ENCODE measurements around the gene UTP11. TPM values are rescaled to one million over a fixed set of nuclear protein-coding genes. Genes with fewer than 3 reads are reported as not detected.

The UTP11 gene
- total RNA-seq, 1 donor = 55.7 TPM

DNA sequence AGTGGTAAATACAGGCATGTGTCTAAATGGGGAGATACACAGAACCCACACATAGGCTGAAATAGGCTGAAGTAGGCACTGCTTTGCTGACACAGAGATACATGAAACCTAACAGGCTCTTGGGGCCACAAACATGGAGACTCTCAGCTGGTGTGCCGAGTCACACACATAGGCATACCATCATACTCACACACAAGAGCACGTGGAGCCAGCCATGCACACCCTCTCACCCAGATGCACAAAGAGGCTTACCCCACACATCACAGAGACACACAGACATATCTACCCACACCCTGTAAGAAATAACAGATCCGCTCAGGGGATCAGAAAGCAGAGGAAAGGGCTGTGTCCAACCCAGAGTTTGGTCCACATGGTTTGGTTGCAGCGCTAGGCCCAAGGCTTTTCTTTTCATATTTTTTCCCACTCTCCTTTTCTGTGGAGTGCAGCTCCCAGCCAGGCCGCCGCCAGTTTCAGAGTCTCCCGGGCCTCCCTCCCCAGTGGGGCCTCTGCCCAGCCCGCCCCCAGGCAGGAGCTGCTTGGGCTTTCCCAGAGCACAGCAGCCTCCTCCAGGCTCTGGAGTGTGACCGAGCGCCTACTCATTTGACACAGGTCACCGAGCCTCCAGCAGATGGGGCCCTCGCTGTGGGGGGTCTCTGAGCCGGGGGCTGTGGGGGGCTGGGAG, 38.0 kb downstream of the UTP11 start:
- no peak overlapping the region for H3K4me3 ChIP-seq (ENCODE audit: low read depth, low read length)
- no peak for DNase-seq (ENCODE audit: low read depth)
- TF ChIP-seq, protein P1, sequence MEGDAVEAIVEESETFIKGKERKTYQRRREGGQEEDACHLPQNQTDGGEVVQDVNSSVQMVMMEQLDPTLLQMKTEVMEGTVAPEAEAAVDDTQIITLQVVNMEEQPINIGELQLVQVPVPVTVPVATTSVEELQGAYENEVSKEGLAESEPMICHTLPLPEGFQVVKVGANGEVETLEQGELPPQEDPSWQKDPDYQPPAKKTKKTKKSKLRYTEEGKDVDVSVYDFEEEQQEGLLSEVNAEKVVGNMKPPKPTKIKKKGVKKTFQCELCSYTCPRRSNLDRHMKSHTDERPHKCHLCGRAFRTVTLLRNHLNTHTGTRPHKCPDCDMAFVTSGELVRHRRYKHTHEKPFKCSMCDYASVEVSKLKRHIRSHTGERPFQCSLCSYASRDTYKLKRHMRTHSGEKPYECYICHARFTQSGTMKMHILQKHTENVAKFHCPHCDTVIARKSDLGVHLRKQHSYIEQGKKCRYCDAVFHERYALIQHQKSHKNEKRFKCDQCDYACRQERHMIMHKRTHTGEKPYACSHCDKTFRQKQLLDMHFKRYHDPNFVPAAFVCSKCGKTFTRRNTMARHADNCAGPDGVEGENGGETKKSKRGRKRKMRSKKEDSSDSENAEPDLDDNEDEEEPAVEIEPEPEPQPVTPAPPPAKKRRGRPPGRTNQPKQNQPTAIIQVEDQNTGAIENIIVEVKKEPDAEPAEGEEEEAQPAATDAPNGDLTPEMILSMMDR (IDR thresholded peaks at IDR 0.05; ENCODE audit: insufficient read depth, low read depth, low read length) = no peak

DNA sequence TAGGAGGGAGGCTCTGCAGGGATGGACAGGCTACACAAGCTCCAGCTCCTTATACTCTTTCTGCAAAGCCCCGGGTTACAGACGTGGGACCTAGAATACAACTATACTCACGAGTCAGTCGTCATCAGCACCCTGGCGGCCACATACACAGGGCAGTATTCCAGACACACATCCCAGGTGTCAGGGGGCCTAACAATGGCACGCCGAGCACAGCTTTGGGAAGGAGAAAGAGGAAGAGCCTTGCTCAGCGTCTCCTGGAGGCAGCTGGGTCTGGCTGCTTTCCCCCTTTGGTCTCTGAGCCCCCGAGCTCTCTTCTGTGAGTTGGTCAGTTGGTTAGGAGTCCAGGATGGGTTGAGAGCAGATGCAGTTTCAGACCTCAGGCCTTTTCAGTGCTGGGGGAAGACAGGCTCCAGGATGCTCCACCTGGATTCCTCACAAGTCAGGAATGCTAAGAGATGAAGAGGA, 38.6 kb downstream of the UTP11 start:
- no peak overlapping the region for H3K4me3 ChIP-seq (ENCODE audit: low read depth, low read length)
- TF ChIP-seq, protein P1 (IDR thresholded peaks at IDR 0.05; ENCODE audit: insufficient read depth, low read depth, low read length) = no peak
- DNase-seq (ENCODE audit: low read depth) = no peak

DNA sequence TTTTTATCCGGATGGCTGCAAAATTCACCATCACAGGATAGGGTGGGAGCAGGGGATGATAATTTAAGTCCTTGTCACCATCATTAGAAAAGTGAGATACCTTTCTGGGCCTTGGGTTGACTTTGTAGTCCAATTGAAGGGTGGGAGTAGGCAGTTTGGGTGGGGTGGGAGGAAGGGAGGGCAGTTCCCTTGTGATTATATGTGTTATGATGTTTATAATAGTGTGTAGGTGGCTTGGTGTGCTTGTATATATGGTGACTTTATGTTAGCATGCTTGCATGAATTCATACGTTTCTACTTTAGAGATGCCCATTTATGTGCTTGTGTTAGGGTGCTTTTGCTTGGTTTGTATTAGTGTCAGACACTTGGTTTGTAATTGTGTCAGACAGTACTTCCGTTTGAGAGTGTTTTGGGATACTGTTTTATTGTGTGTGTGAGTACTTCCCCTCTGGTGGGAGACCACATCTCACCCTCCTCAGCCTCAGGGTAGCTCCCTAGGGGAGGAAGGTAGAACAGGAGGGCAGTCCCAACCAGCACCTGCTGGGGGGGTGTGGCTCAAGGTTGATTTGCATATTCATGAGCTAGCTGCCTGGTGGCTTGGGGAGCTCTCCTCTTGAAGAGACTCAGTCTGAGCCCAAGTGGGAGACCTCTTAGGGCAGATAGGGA, 40.3 kb downstream of the UTP11 start:
- DNase-seq (ENCODE audit: low read depth) = no peak
- TF ChIP-seq, protein P1 (IDR thresholded peaks at IDR 0.05; ENCODE audit: insufficient read depth, low read depth, low read length) = no peak

DNA sequence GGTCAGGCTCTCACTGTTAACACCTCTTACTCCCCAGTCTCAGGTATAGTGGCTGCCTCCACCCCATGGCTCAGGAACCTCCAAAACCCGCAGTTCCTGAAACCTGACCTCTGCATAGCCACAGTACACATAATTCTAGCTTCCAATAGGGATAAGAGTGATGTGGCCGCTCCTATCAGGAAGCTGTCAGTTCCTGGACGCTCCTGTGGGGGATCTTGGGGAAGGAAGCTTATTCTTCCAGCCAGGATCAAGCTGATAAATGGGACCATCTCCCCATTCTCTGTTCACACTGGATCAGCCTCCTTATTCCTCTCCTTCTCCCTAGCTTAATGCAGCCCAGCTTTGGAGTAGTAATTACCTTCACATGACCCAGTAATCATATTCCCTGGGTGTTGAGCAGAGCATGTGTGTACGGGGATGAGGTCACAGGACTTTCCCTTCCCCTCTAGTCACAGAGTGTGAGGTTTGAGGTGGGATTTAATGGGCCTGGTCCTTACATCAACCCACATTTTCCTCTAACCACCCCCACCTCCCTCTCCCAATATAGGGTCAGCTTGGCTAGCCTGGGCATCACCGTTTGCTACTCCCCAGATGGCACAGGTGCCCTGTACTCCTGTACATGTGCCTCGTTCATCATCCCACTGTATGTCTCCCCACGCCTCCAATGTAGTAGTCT, 41.0 kb downstream of the UTP11 start:
- TF ChIP-seq, protein P1 (IDR thresholded peaks at IDR 0.05; ENCODE audit: insufficient read depth, low read depth, low read length) = no peak
- no peak overlapping the region for H3K4me3 ChIP-seq (ENCODE audit: low read depth, low read length)
- DNase-seq (ENCODE audit: low read depth) = no peak

More for the DNA sequence above, 40.3 kb downstream of the UTP11 start:
- H3K4me3 ChIP-seq (ENCODE audit: low read depth, low read length) = no peak overlapping the region

- TF ChIP-seq, protein P1 (IDR thresholded peaks at IDR 0.05; ENCODE audit: insufficient read depth, low read depth, low read length) = no peak
- DNase-seq (ENCODE audit: low read depth) = no peak
- H3K4me3 ChIP-seq (ENCODE audit: low read depth, low read length) = no peak overlapping the region
These were observed 42.9 kb downstream of the UTP11 start for GRCh38 chr1:38055398-38055797.

DNA sequence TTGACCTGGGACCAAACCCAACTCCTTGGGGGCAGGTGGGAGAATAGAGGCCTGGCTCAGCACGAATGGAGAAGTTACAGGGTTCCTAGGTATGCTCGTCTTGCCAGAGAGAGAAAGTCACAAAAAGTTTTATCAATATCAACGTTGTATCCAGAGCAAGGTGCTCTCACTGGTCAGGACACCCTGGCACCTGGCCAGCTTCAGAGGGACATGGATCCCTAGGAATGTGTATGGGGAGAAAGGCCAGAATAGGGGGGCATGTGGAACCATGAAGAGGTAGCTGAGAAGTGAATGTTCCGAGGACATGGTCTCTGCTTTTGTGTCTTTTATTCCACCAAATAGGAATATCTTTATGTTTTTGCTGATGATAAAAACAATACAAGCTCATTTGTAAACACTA, 43.4 kb downstream of the UTP11 start:
- DNase-seq (ENCODE audit: low read depth) = no peak
- no peak overlapping the region for H3K4me3 ChIP-seq (ENCODE audit: low read depth, low read length)

More for the DNA sequence above, 43.4 kb downstream of the UTP11 start:
- TF ChIP-seq, protein P1 (IDR thresholded peaks at IDR 0.05; ENCODE audit: insufficient read depth, low read depth, low read length) = no peak
